SK-N-SH treated with all-trans-retinoic acid at 6 μM for 48 hours (cell line): ENCODE measurements around the gene DVL3.

ENCODE experiments used
- ATAC-seq: fragments of 200-7000 bp; cut with Tn5 transposase; 3 replicates; pipeline ENCODE4 v1.9.1; 2020; ENCODE audit warnings: mild to moderate bottlenecking, moderate library complexity
- ARNTL ChIP-seq: fragments of 450-650 bp; formaldehyde crosslinking; IDR thresholded peaks from 2 replicates; pipeline ENCODE4 v1.5.0; 2020; ENCODE audit warnings: low read depth, mild to moderate bottlenecking, moderate library complexity, borderline replicate concordance
- BACH2 ChIP-seq: fragments of 250-450 bp; sonication (Bioruptor Pico); IDR thresholded peaks from 2 replicates; pipeline ENCODE4 v1.9.0; 2021; ENCODE audit warnings: mild to moderate bottlenecking, borderline replicate concordance
- CREB5 ChIP-seq: fragments of 250-450 bp; sonication (Bioruptor Pico); IDR thresholded peaks from 2 replicates; pipeline ENCODE4 v1.5.1; 2020; ENCODE audit warnings: low read depth, mild to moderate bottlenecking, moderate library complexity
- CSDC2 ChIP-seq: fragments of 250-450 bp; sonication (Bioruptor Pico); IDR thresholded peaks from 2 replicates; pipeline ENCODE4 v1.5.0; 2020; ENCODE audit warnings: mild to moderate bottlenecking, moderate library complexity
- ESRRG ChIP-seq: fragments of 250-450 bp; sonication (Bioruptor Pico); IDR thresholded peaks from 2 replicates; pipeline ENCODE4 v1.6.1; 2021; ENCODE audit warnings: mild to moderate bottlenecking
- GLIS3 ChIP-seq: fragments of 250-450 bp; sonication (Bioruptor Pico); IDR thresholded peaks from 2 replicates; pipeline ENCODE4 v1.5.0; 2020; ENCODE audit warnings: mild to moderate bottlenecking, moderate library complexity
- ISL1 ChIP-seq: fragments of 250-450 bp; sonication (Bioruptor Pico); IDR thresholded peaks from 2 replicates; pipeline ENCODE4 v2.1.2; 2022; ENCODE audit warnings: mild to moderate bottlenecking, moderate library complexity
- OSR1 ChIP-seq: fragments of 250-450 bp; sonication (Bioruptor Pico); IDR thresholded peaks from 2 replicates; pipeline ENCODE4 v1.8.0; 2022; ENCODE audit warnings: moderate library complexity, mild to moderate bottlenecking, inconsistent platforms
- PATZ1 ChIP-seq: fragments of 250-450 bp; sonication (Bioruptor Pico); IDR thresholded peaks from 2 replicates; pipeline ENCODE4 v1.8.0; 2020; ENCODE audit warnings: mild to moderate bottlenecking, moderate library complexity, borderline replicate concordance
- POU6F1 ChIP-seq: fragments of 250-450 bp; sonication (Bioruptor Pico); IDR thresholded peaks from 2 replicates; pipeline ENCODE4 v1.8.0; 2021; ENCODE audit warnings: low read depth, mild to moderate bottlenecking, moderate library complexity, borderline replicate concordance
- PPARA ChIP-seq: fragments of 250-450 bp; sonication (Bioruptor Pico); IDR thresholded peaks from 2 replicates; pipeline ENCODE4 v1.5.0; 2020; ENCODE audit warnings: mild to moderate bottlenecking, borderline replicate concordance
- RARB ChIP-seq: fragments of 250-450 bp; sonication (Bioruptor Pico); IDR thresholded peaks from 2 replicates; pipeline ENCODE4 v1.8.0; 2021; ENCODE audit warnings: mild to moderate bottlenecking, moderate library complexity
- SNAI2 ChIP-seq: fragments of 250-450 bp; sonication (Bioruptor Pico); IDR thresholded peaks from 2 replicates; pipeline ENCODE4 v1.5.0; 2020; ENCODE audit warnings: mild to moderate bottlenecking, moderate library complexity
- TSHZ2 ChIP-seq: fragments of 250-450 bp; sonication (Bioruptor Pico); IDR thresholded peaks from 2 replicates; pipeline ENCODE4 v1.5.0; 2020; ENCODE audit warnings: mild to moderate bottlenecking, moderate library complexity
- ZC3H10 ChIP-seq: fragments of 250-450 bp; sonication (Bioruptor Pico); IDR thresholded peaks from 2 replicates; pipeline ENCODE4 v1.5.1; 2021; ENCODE audit warnings: mild to moderate bottlenecking, moderate library complexity
- ZFP3 ChIP-seq: fragments of 250-450 bp; sonication (Bioruptor Pico); IDR thresholded peaks from 2 replicates; pipeline ENCODE4 v1.5.0; 2020; ENCODE audit warnings: mild to moderate bottlenecking, moderate library complexity
- ZFP30 ChIP-seq: fragments of 450-650 bp; formaldehyde crosslinking; IDR thresholded peaks from 2 replicates; pipeline ENCODE4 v1.5.0; 2022; ENCODE audit warnings: mild to moderate bottlenecking, moderate library complexity
- ZNF565 ChIP-seq: fragments of 450-650 bp; formaldehyde crosslinking; conservative IDR thresholded peaks from 2 replicates; pipeline ENCODE4 v1.5.0; 2020; ENCODE audit warnings: low read depth, mild to moderate bottlenecking, moderate library complexity
- ZNF70 ChIP-seq: fragments of 450-650 bp; formaldehyde crosslinking; IDR thresholded peaks from 2 replicates; pipeline ENCODE4 v1.5.0; 2020; ENCODE audit warnings: mild to moderate bottlenecking, moderate library complexity
- ZNF8 ChIP-seq: fragments of 450-650 bp; formaldehyde crosslinking; IDR thresholded peaks from 2 replicates; pipeline ENCODE4 v1.5.0; 2020; ENCODE audit warnings: mild to moderate bottlenecking, moderate library complexity

Gene DVL3

GRCh38 chr3:184134746-184135148, 20.4 kb upstream of the DVL3 start:
- no peak for TF ChIP-seq ZNF565 (CRISPR knock-in tag)
- no peak for TF ChIP-seq SNAI2 (CRISPR knock-in tag)
- TF ChIP-seq ZC3H10 (CRISPR knock-in tag), result no peak
- no peak for TF ChIP-seq CREB5 (CRISPR knock-in tag)
- no peak for TF ChIP-seq ZFP30
- TF ChIP-seq TSHZ2 (CRISPR knock-in tag), result no peak
- TF ChIP-seq CSDC2, result no peak
- no peak for TF ChIP-seq RARB (CRISPR knock-in tag)
- no peak for TF ChIP-seq BACH2
- TF ChIP-seq ZNF70 (CRISPR knock-in tag), result no peak
- TF ChIP-seq ISL1, result no peak
- no peak for TF ChIP-seq ZFP3 (CRISPR knock-in tag)
- no peak for TF ChIP-seq PPARA (CRISPR knock-in tag)
- no peak for TF ChIP-seq ESRRG (CRISPR knock-in tag)
- no peak for TF ChIP-seq OSR1
- peak; percentile 34 for ATAC-seq

- ATAC-seq, result peak; percentile 90
- TF ChIP-seq SNAI2 (CRISPR knock-in tag) (no peak), CREB5 (CRISPR knock-in tag) (no peak), ZNF70 (CRISPR knock-in tag) (no peak), PPARA (CRISPR knock-in tag) (no peak), ZNF8 (CRISPR knock-in tag) (no peak), ISL1 (no peak), POU6F1 (CRISPR knock-in tag) (no peak), OSR1 (no peak), ESRRG (CRISPR knock-in tag) (no peak), TSHZ2 (CRISPR knock-in tag) (no peak), PATZ1 (no peak), GLIS3 (no peak), ARNTL (no peak), ZC3H10 (CRISPR knock-in tag) (no peak), CSDC2 (no peak), ZFP3 (CRISPR knock-in tag) (no peak), ZFP30 (no peak)
These were observed 19.8 kb upstream of the DVL3 start, which contains the start of gene EIF2B5 for GRCh38 chr3:184135149-184135910. Gene EIF2B5, plus strand, starts transcription at chr3:184135358. Its CDS starts 28 bp downstream, at chr3:184135386.
